Spleen (tissue), 11 donors: Measurements from ENCODE around the gene TMEM131L. TPM values are rescaled to one million over a fixed set of nuclear protein-coding genes. Genes with fewer than 3 reads are reported as not detected.

Experiments
- DNase-seq: peaks from one replicate; pipeline ENCODE4 v3.0.0-alpha.2; 2020
- H3K27ac ChIP-seq, 8 donors: fragments of 200-600 bp; sonication (generic) in 7 of 8; 1 replicate in 4 of 8; 2 replicates in 4 of 8; pipeline versions ENCODE4 v1.5.0 to v1.8.0; 2016 to 2021; ENCODE audit warnings: inconsistent platforms in 4 of 8, mild to moderate bottlenecking in 4 of 8, moderate library complexity in 1 of 8
- H3K27me3 ChIP-seq, 7 donors: fragments of 200-600 bp; sonication (generic) in 6 of 7; replicated peaks in 1 of 7; 1 replicate in 4 of 7; 2 replicates in 3 of 7; pipeline versions ENCODE4 v1.5.0 to v1.8.0; 2016 to 2021; ENCODE audit warnings: inconsistent platforms in 3 of 7, mild to moderate bottlenecking in 1 of 7
- H3K36me3 ChIP-seq, 6 donors: fragments of 200-600 bp; sonication (generic) in 5 of 6; 1 replicate in 4 of 6; 2 replicates in 2 of 6; pipeline versions ENCODE4 v1.5.0 to v1.8.0; 2016 to 2021; ENCODE audit warnings: inconsistent platforms in 2 of 6
- H3K4me1 ChIP-seq, 6 donors: fragments of 200-600 bp; sonication (generic) in 5 of 6; 1 replicate in 3 of 6; 2 replicates in 3 of 6; pipeline versions ENCODE4 v1.5.0 to v1.8.0; 2016 to 2021; ENCODE audit warnings: inconsistent platforms in 3 of 6
- H3K4me3 ChIP-seq, 8 donors: fragments of 200-600 bp; sonication (generic) in 7 of 8; 1 replicate in 4 of 8; 2 replicates in 4 of 8; pipeline versions ENCODE4 v1.5.0 to v1.8.0; 2016 to 2021; ENCODE audit warnings: inconsistent platforms in 4 of 8, mild to moderate bottlenecking in 4 of 8, moderate library complexity in 2 of 8
- H3K9me3 ChIP-seq, 8 donors: fragments of 200-600 bp; sonication (generic) in 7 of 8; 1 replicate in 4 of 8; 2 replicates in 4 of 8; pipeline versions ENCODE4 v1.5.0 to v1.8.0; 2016 to 2021; ENCODE audit warnings: inconsistent platforms in 4 of 8
- POLR2A ChIP-seq, 3 donors: fragments of 450-650 bp; IDR thresholded peaks; one replicate each; pipeline ENCODE4 v1.5.1; 2017; ENCODE audit warnings: antibody characterized with exemption in 3 of 3, mild to moderate bottlenecking in 1 of 3
- POLR2AphosphoS5 ChIP-seq, 3 donors: sonication (generic); formaldehyde crosslinking; IDR thresholded peaks; one replicate each; pipeline ENCODE4 v1.5.1; 2017; ENCODE audit warnings: antibody characterized with exemption in 3 of 3
- WGBS, 5 donors: extraction: QIAGEN DNeasy Blood & Tissue Kit in 3 of 5; methylation state at CpG; one replicate each; pipeline versions ENCODE4 v1.1.5 to v1.1.7; 2013 to 2018; 5-methylcytosine and 5-hydroxymethylcytosine counted together
- intact Hi-C: fragments of 100-400 bp; cut with DNase I; formaldehyde crosslinking; loops from one replicate; pipeline ENCODE4 v1.15.0; 2023; ENCODE audit warnings: low total_unique reads
- polyA plus RNA-seq, 3 donors: library from polyadenylated mRNA; stranded (reverse); fragments of 200-250 nt; gene quantifications; one replicate each; pipeline ENCODE4 v1.2.1, GENCODE V29; 2013
- total RNA-seq, 7 donors: library from RNA; depleted of rRNA in 3 of 7; stranded (reverse); fragments of >200 nt in 3 of 7; fragmentation: NEBNext Ultra II Directional in 4 of 7; extraction: Animal tissue kit (Norgen Biotek cat#: 25700) in 4 of 7; gene quantifications; one replicate each; pipeline versions ENCODE4 v1.1.0 to v1.2.1, GENCODE V29; 2016 to 2021
- TF ChIP-seq, protein P1 (sequence below), 11 experiments: fragments of 200-600 bp in 7 of 11; fragments of 450-650 bp in 4 of 11; sonication (generic) in 4 of 11; IDR thresholded peaks in 8 of 11; conservative IDR thresholded peaks in 3 of 11; 1 replicate in 7 of 11; 2 replicates in 4 of 11; pipeline versions ENCODE4 v1.4.0 to v1.8.0; 2016 to 2021; ENCODE audit warnings: antibody characterized with exemption in 11 of 11, inconsistent platforms in 4 of 11, mild to moderate bottlenecking in 1 of 11
- donor health status: healthy with polysubstance abuse.
- donor health status: DM: no; HTN: no; CAD: no; lungs with moderate emphysema.
- donor health status: DM: no; HTN: no; CAD: no.
- donor health status: Bipolar disorder and iron deficiency.
- donor health status: healthy.
- donor health status: DM: no; HTN: no; CAD: no.
- donor health status: DM: yes; HTN: yes; CAD: no.

Gene TMEM131L
- total and polyA plus RNA-seq, 10 donors: 20.9 to 105 (median 80.1) TPM

DNA sequence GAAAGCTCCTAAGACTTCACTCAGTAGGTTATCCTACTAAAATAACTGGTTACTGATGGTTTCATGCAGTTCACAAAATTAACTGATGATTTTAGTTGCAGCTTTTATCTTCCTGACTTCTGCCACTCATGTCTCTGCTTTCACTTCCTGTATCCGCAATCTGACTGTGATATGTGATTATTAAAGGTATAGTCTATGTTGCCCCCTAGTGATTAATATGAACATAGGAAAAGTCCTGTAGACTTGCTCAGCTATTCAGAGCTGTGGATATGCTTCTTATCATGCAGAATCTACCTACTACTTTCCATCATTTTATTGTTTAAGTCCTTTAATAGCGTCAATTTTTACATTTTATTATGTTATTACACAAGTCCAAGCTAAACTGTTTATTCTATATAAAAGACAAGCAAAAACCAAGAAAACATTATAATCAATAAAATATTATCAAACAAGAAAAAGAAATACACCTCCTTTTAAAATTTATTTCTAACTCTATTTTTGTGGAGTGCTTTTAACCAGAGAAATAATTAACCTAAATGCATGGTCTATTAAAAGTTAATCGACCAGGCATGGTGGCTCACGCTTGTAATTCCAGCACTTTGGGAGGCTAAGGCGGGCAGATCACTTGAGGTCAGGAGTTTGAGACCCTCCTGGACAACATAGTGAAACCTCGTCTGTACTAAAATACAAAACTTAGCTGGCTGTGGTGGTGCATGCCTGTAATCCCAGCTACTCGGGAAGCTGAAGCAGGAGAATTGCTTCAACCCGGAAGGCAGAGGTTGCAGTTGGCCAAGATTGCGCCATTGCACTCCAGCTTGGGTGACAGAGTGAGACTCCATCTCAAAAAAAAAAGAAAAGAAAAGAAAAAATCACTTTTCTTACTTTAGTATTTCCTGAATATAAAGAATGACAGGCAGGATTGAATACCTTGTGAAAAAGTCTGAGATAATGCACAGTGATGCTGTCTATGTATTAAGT, 177.5 kb downstream of the TMEM131L start:
- Histone ChIP-seq H3K4me3 (no peak overlapping the region), H3K9me3 (peaks cover 0 to 6% (median 2%) of the 10 kb centered on the region in 8 donors), H3K4me1 (peaks cover 4 to 48% (median 8%) of the 10 kb centered on the region in 6 donors), H3K27me3 (no peaks in the 10 kb centered on the region), H3K27ac (peak overlapping the region in 4 of 8 donors; percentile 11 to 72 (median 38)), H3K36me3 (no peaks in the 10 kb centered on the region)
- TF ChIP-seq POLR2AphosphoS5 (IDR thresholded peaks at IDR 0.05) (no peak), POLR2A (IDR thresholded peaks at IDR 0.05) (no peak)
- TF ChIP-seq, protein P1, sequence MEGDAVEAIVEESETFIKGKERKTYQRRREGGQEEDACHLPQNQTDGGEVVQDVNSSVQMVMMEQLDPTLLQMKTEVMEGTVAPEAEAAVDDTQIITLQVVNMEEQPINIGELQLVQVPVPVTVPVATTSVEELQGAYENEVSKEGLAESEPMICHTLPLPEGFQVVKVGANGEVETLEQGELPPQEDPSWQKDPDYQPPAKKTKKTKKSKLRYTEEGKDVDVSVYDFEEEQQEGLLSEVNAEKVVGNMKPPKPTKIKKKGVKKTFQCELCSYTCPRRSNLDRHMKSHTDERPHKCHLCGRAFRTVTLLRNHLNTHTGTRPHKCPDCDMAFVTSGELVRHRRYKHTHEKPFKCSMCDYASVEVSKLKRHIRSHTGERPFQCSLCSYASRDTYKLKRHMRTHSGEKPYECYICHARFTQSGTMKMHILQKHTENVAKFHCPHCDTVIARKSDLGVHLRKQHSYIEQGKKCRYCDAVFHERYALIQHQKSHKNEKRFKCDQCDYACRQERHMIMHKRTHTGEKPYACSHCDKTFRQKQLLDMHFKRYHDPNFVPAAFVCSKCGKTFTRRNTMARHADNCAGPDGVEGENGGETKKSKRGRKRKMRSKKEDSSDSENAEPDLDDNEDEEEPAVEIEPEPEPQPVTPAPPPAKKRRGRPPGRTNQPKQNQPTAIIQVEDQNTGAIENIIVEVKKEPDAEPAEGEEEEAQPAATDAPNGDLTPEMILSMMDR (IDR thresholded peaks at IDR 0.05 in 8 of 11, conservative IDR thresholded peaks at IDR 0.05 in 3 of 11): peak in 10 of 11 experiments; percentile 38 to 75 (median 69)
- DNase-seq: no peak
- WGBS, 5 donors: 64 to 84% (median 72%) methylated on average over 9 of the region's 9 CpGs
- intact Hi-C loops: no loop called here

DNA sequence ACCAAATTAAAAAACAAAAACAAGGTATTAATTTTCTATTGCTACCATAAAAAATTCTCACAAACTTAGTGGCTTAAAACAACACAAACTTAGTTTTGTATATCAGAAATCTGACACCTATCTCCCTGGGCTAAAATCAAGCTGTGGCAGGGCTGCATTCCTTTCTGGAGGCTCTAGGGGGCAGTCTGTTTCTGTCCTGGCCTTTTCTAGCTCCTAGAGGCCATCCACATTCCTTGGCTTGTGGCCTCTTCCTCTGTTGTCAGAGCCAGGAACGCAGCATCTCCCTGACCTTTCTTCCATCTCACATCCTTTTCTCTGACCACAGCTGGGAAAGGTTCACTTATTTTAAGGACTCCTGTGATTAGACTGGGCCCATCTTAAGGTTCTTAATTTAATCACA, 179.0 kb downstream of the TMEM131L start:
- 70 to 83% (median 76%) methylated on average over 1 of the region's 1 CpG for WGBS, 5 donors
- no peak for DNase-seq
- Histone ChIP-seq H3K27me3 (no peaks in the 10 kb centered on the region), H3K36me3 (no peaks in the 10 kb centered on the region), H3K4me1 (peaks cover 4 to 50% (median 8%) of the 10 kb centered on the region in 6 donors), H3K9me3 (peaks cover 0 to 6% (median 2%) of the 10 kb centered on the region in 8 donors), H3K4me3 (no peak overlapping the region), H3K27ac (peak overlapping the region in 1 of 8 donors; percentile 72)
- TF ChIP-seq POLR2AphosphoS5 (IDR thresholded peaks at IDR 0.05): no peak
- TF ChIP-seq, protein P1 (IDR thresholded peaks at IDR 0.05 in 8 of 11, conservative IDR thresholded peaks at IDR 0.05 in 3 of 11): peak in 4 of 11 experiments; percentile 49 to 66 (median 58)
- intact Hi-C loops: no loop called here

DNA sequence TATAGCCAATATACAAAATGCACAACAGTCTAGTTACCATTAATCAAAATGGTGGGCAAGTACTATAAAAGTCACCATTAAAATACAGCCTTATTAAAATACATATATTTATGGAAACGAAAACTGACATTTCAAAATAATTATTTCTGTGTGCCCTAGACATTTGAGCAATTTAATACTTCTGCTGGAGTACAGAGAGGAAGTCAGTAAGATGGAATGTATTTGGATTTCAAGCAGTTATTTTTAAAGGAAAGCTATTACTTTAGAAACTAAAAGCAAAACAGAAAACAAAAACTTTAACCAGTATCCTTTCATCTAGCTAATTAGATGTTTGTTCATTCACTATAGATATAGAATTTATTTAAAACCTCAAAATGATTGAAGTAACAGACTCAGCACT, 180.1 kb downstream of the TMEM131L start:
- H3K27me3 ChIP-seq: no peaks in the 10 kb centered on the region
- no peak overlapping the region for H3K4me3 ChIP-seq
- H3K4me1 ChIP-seq: peaks cover 5 to 54% (median 11%) of the 10 kb centered on the region in 6 donors
- H3K9me3 ChIP-seq: peaks cover 0 to 6% (median 2%) of the 10 kb centered on the region in 8 donors
- TF ChIP-seq POLR2A (IDR thresholded peaks at IDR 0.05): no peak
- TF ChIP-seq, protein P1 (IDR thresholded peaks at IDR 0.05 in 8 of 11, conservative IDR thresholded peaks at IDR 0.05 in 3 of 11): no peak
- no peak for TF ChIP-seq POLR2AphosphoS5 (IDR thresholded peaks at IDR 0.05)
- 43 to 75% (median 54%) methylated on average over 1 of the region's 1 CpG for WGBS, 5 donors
- intact Hi-C loops: no loop called here
- no peaks in the 10 kb centered on the region for H3K36me3 ChIP-seq
- H3K27ac ChIP-seq: peak overlapping the region in 1 of 8 donors; percentile 72
- no peak for DNase-seq

DNA sequence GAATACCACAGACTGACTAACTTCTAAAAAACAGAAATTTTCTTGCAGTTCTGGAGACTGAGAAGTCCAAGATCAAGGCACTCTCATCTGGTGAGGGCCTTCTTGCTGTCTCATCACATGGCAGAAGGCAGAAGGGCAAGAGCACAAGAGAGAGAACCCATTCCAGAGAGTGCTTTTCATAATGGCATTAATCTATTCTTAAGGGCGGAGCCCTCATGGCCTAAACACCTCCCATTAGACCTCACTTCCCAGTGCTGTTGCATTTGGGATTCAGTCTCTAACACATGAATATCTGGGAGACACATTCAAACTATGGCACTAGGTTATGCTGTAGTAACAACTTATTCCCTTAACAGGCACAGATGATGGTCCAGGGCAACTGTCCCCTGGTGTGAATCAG, 180.8 kb downstream of the TMEM131L start:
- no peak overlapping the region for H3K4me3 ChIP-seq
- H3K27ac ChIP-seq: peak overlapping the region in 2 of 8 donors; percentile 14 to 72
- intact Hi-C loops: no loop called here
- TF ChIP-seq POLR2A (IDR thresholded peaks at IDR 0.05) (no peak), POLR2AphosphoS5 (IDR thresholded peaks at IDR 0.05) (no peak)
- TF ChIP-seq, protein P1 (IDR thresholded peaks at IDR 0.05 in 8 of 11, conservative IDR thresholded peaks at IDR 0.05 in 3 of 11): no peak
- H3K9me3 ChIP-seq: peaks cover 0 to 6% (median 2%) of the 10 kb centered on the region in 8 donors
- 90 to 100% (median 97%) methylated on average over 1 of the region's 1 CpG for WGBS, 5 donors
- DNase-seq: no peak
- no peaks in the 10 kb centered on the region for H3K27me3 ChIP-seq
- H3K4me1 ChIP-seq: peaks cover 10 to 61% (median 18%) of the 10 kb centered on the region in 6 donors
- no peaks in the 10 kb centered on the region for H3K36me3 ChIP-seq
